Thymus (tissue), 11 donors: Measurements from ENCODE around the gene APOBEC3G. TPM values are rescaled to one million over a fixed set of nuclear protein-coding genes. Genes with fewer than 3 reads are reported as not detected.
"Not testable (repeated sequence)": the region's sequence is repeated elsewhere in the genome, so short reads cannot be mapped to it uniquely, and the experiment has no call there.

Source experiments
- DNase-seq, 9 donors: peaks; one replicate each; pipeline ENCODE4 v3.0.0-alpha.2; 2013; ENCODE audit warnings: low spot score in 9 of 9, low read depth in 6 of 9, missing footprints in 1 of 9
- H3K27ac ChIP-seq, 2 donors: one replicate each; pipeline ENCODE4 v1.5.1; 2013; ENCODE audit warnings: control low read depth in 1 of 2, low read depth in 1 of 2, low read length in 1 of 2, mild to moderate bottlenecking in 1 of 2, moderate library complexity in 1 of 2
- H3K27me3 ChIP-seq, 2 donors: one replicate each; pipeline ENCODE4 v1.5.1; 2013; ENCODE audit warnings: low read length in 1 of 2; ENCODE audit not compliant: control insufficient read depth in 2 of 2, insufficient read depth in 1 of 2
- H3K36me3 ChIP-seq, 2 donors: one replicate each; pipeline ENCODE4 v1.5.1; 2013; ENCODE audit warnings: low read length in 1 of 2, mild to moderate bottlenecking in 1 of 2, moderate library complexity in 1 of 2; ENCODE audit not compliant: control insufficient read depth in 2 of 2, insufficient read depth in 2 of 2
- H3K4me1 ChIP-seq, 2 donors: one replicate each; pipeline ENCODE4 v1.5.1; 2013; ENCODE audit warnings: low read length in 2 of 2; ENCODE audit not compliant: control insufficient read depth in 2 of 2, insufficient read depth in 2 of 2
- H3K4me3 ChIP-seq, 2 donors: one replicate each; pipeline ENCODE4 v1.5.1; 2013; ENCODE audit warnings: low read length in 2 of 2, control low read depth in 1 of 2, mild to moderate bottlenecking in 1 of 2
- H3K9me3 ChIP-seq, 2 donors: one replicate each; pipeline ENCODE4 v1.5.1; 2013; ENCODE audit warnings: low read length in 1 of 2, mild to moderate bottlenecking in 1 of 2; ENCODE audit not compliant: control insufficient read depth in 2 of 2, insufficient read depth in 1 of 2
- WGBS: extraction: QIAGEN DNeasy Blood & Tissue Kit; methylation state at CpG from one replicate; pipeline ENCODE4 v1.1.7; 2013; 5-methylcytosine and 5-hydroxymethylcytosine counted together
- polyA plus RNA-seq: library from polyadenylated mRNA; stranded (reverse); fragments of 200-250 nt; gene quantifications from one replicate; pipeline ENCODE4 v1.2.3, GENCODE V29; 2013
- total RNA-seq: library from RNA; stranded (reverse); fragments of 120-200 nt; gene quantifications from one replicate; pipeline ENCODE4 v1.2.4, GENCODE V29; 2013
- donor health status: healthy.

Gene APOBEC3G
- total and polyA plus RNA-seq, 2 donors = 32.3 to 43.1 TPM

DNA sequence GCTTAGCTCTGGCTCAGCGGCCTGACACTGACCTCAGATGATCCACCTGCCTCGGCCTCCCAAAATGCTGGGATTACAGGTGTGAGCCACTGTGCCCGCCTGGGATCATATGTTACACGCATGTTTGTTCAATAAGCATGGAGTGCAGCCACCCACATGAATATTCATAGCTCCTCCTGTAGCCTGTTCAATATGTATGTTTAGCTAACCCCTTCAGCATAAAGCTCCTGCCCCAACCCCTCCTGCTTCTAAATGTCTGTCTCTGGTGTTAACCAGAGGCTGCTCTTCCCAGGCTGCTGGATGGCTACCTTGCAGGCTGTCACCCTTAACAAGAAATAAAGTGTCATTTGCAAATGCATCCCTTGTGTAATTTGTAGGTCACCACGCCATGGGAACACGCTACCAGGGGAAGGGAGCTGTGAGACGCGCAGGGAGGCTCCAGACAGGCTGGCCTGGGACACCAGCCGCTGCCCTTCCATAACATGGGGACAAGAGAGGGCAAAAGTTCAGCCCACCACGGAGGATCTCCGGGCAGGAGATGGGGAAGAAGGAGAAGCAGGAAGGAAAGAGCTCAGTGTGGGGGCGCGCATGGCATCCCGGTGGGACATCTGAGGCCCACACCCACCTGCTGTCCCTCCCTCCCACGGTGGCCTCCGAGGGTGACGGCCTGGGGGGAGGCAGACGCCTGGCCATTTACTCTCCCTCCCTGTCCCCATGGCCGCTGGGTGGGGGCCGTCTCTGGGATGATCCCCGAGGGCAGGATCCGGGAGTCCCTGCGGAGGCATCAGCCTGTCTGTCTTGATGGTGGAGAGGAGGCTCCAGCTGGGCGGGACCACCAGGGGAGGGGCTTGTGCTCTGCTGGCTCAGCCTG lies 685 bp upstream of the APOBEC3G start:
- not testable (repeated sequence) for DNase-seq, H3K27ac ChIP-seq, H3K36me3 ChIP-seq, H3K9me3 ChIP-seq, H3K27me3 ChIP-seq
- peaks cover 3 to 17% of the 10 kb centered on the region in 2 donors for H3K4me1 ChIP-seq
- peak overlapping the region in 1 of 2 donors; percentile 23 for H3K4me3 ChIP-seq
- 42% methylated on average over 22 of the region's 24 CpGs for WGBS

DNA sequence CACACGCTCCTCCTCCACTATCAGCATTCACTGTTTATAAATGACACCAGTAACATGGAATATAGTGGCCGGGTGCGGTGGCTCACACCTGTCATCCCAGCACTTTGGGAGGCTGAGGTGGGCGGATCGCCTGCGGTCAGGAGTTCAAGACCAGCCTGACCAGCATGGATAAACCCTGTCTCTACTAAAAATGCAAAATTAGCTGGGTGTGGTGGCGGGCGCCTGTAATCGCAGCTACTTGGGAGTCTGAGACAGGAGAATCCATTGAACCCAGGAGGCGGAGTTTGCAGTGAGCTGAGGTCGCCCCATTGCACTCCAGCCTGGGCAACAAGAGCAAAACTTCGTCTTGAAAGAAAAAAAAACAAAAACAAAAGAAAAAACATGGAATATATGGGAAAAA lies 837 bp downstream of the APOBEC3G start:
- not testable (repeated sequence) for H3K36me3 ChIP-seq, H3K4me3 ChIP-seq, H3K27me3 ChIP-seq, H3K27ac ChIP-seq, H3K9me3 ChIP-seq, DNase-seq
- 87% methylated on average over 12 of the region's 12 CpGs for whole genome bisulfite sequencing
- H3K4me1 ChIP-seq = peaks cover 3 to 21% of the 10 kb centered on the region in 2 donors

GRCh38 chr22:39078329-39078728 lies 1.3 kb downstream of the APOBEC3G start:
- DNase-seq = no peak
- no peak overlapping the region for H3K4me3 ChIP-seq

DNA sequence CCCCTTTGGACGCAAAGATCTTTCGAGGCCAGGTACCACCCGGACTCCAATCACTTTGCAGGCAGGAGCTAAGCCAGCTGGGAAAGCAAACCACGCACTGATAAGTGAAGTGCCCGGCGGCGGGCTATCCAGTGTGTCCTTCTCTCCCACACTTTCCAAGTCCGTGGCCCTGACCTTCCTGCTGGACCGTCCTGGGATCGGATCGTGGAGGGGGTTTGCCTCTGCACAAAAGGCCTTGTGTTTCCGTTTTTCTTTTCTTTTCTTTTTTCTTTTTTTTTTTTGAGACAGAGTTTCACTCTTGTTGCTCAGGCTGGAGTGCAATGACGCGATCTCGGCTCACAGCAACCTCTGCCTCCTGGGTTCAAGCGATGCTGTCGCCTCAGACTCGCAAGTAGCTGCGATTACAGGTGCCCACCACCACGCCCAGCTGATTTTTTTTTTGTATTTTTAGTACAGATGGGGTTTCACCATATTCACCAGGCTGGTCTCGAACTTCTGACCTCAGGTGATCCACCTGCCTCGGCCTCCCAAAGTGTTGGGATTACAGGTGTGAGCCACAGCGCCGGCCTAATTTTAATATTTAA lies 2.1 kb downstream of the APOBEC3G start:
- not testable (repeated sequence) for H3K36me3 ChIP-seq, H3K27ac ChIP-seq, H3K4me3 ChIP-seq, DNase-seq, H3K9me3 ChIP-seq, H3K27me3 ChIP-seq
- peaks cover 3 to 24% of the 10 kb centered on the region in 2 donors for H3K4me1 ChIP-seq
- WGBS = 97% methylated on average over 21 of the region's 24 CpGs

More at GRCh38 chr22:39078329-39078728, 1.3 kb downstream of the APOBEC3G start:
- H3K4me1 ChIP-seq = peaks cover 3 to 23% of the 10 kb centered on the region in 2 donors
- no peaks in the 10 kb centered on the region for H3K27me3 ChIP-seq
- H3K27ac ChIP-seq = no peak overlapping the region
- 97% methylated on average over 8 of the region's 8 CpGs for WGBS
- no peaks in the 10 kb centered on the region for H3K9me3 ChIP-seq
- H3K36me3 ChIP-seq = peaks cover 0 to 4% of the 10 kb centered on the region in 2 donors

- Histone ChIP-seq H3K4me3 (no peak overlapping the region), H3K27me3 (no peaks in the 10 kb centered on the region), H3K9me3 (no peaks in the 10 kb centered on the region), H3K27ac (no peak overlapping the region), H3K4me1 (peaks cover 3 to 24% of the 10 kb centered on the region in 2 donors), H3K36me3 (peaks cover 3 to 4% of the 10 kb centered on the region in 2 donors)
- WGBS = 82% methylated on average over 9 of the region's 9 CpGs
- no peak for DNase-seq
Measured at GRCh38 chr22:39080052-39080762, 3.1 kb downstream of the APOBEC3G start.

DNA sequence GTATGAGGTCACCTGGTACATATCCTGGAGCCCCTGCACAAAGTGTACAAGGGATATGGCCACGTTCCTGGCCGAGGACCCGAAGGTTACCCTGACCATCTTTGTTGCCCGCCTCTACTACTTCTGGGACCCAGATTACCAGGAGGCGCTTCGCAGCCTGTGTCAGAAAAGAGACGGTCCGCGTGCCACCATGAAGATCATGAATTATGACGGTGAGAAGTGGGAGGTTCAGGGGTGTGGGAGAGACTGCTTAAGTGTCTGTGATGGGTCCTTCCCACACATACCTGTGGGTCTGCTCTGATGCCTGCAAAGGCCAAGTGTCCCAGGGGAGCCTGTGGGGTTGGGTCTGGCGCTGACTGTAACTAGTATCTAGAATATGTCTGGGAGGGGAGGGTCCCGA lies 3.9 kb downstream of the APOBEC3G start:
- H3K4me3 ChIP-seq = no peak overlapping the region
- H3K4me1 ChIP-seq = peaks cover 3 to 24% of the 10 kb centered on the region in 2 donors
- no peak for DNase-seq
- H3K27me3 ChIP-seq = no peaks in the 10 kb centered on the region
- H3K9me3 ChIP-seq = no peaks in the 10 kb centered on the region
- peaks cover 3 to 4% of the 10 kb centered on the region in 2 donors for H3K36me3 ChIP-seq
- 96% methylated on average over 12 of the region's 12 CpGs for WGBS
- no peak overlapping the region for H3K27ac ChIP-seq

DNA sequence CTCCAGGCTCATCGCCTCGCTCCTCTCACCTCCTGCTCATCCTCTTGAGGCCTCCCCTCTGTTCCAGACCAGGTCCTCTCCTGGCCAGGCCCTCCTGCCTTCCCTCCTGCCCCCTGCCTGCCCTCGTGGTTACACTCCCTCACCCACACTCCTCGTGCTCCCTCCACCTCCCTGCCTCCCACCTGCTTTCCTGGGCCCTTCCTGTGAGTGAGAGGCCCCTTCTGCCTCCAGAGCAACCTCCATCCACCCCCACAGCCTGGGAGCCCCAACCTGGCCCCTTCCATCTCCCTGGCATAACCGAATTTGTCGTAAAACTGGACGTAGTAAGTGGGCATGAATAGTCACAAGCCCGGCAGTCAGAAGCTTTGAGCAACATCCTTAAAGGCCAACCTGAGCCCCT lies 4.5 kb downstream of the APOBEC3G start:
- no peaks in the 10 kb centered on the region for H3K9me3 ChIP-seq
- peaks cover 3 to 4% of the 10 kb centered on the region in 2 donors for H3K36me3 ChIP-seq
- H3K27me3 ChIP-seq = no peaks in the 10 kb centered on the region
- peaks cover 3 to 24% of the 10 kb centered on the region in 2 donors for H3K4me1 ChIP-seq
- H3K27ac ChIP-seq = no peak overlapping the region
- H3K4me3 ChIP-seq = no peak overlapping the region
- WGBS = 71% methylated on average over 8 of the region's 8 CpGs
- DNase-seq = no peak

- H3K27me3 ChIP-seq = no peaks in the 10 kb centered on the region
- H3K4me3 ChIP-seq = no peak overlapping the region
- WGBS = 82% methylated on average over 14 of the region's 14 CpGs
- no peaks in the 10 kb centered on the region for H3K9me3 ChIP-seq
- H3K36me3 ChIP-seq = peaks cover 3 to 4% of the 10 kb centered on the region in 2 donors
- no peak overlapping the region for H3K27ac ChIP-seq
- DNase-seq = no peak
- peaks cover 0 to 20% of the 10 kb centered on the region in 2 donors for H3K4me1 ChIP-seq
Measured at GRCh38 chr22:39083212-39084165, 6.4 kb downstream of the APOBEC3G start.
